GM12801 (cell line): ENCODE measurements around the gene ANKS1A.

Source experiments
- CTCF ChIP-seq: IDR thresholded peaks from one replicate; pipeline ENCODE4 v1.5.1; 2011; ENCODE audit warnings: control low read depth; ENCODE audit not compliant: insufficient read length; ENCODE audit errors: extremely low read depth

The ANKS1A gene

GRCh38 chr6:34859951-34860350 is 29.1 kb upstream of the ANKS1A start:
- no peak for TF ChIP-seq CTCF

GRCh38 chr6:34860776-34861175 is 28.3 kb upstream of the ANKS1A start:
- TF ChIP-seq CTCF: no peak

GRCh38 chr6:34864007-34864406 is 25.0 kb upstream of the ANKS1A start:
- TF ChIP-seq CTCF: no peak

GRCh38 chr6:34865107-34865506 is 23.9 kb upstream of the ANKS1A start:
- no peak for TF ChIP-seq CTCF

GRCh38 chr6:34866509-34866908 is 22.5 kb upstream of the ANKS1A start:
- no peak for TF ChIP-seq CTCF

GRCh38 chr6:34867484-34867883 is 21.6 kb upstream of the ANKS1A start:
- TF ChIP-seq CTCF: no peak

GRCh38 chr6:34871853-34872252 is 17.2 kb upstream of the ANKS1A start:
- TF ChIP-seq CTCF: no peak

- no peak for TF ChIP-seq CTCF
Observed at GRCh38 chr6:34872332-34872731, 16.7 kb upstream of the ANKS1A start.
